Endothelial cell of umbilical vein (primary cell): Measurements from ENCODE around the gene RAB24.

Experiments
- EZH2 ChIP-seq: IDR thresholded peaks from 2 replicates; pipeline ENCODE4 v1.6.1; 2012; ENCODE audit warnings: borderline replicate concordance, low read depth, mild to moderate bottlenecking, moderate library complexity, low read length, inconsistent platforms; ENCODE audit not compliant: severe bottlenecking
- FOS ChIP-seq: IDR thresholded peaks from 2 replicates; pipeline ENCODE4 v1.6.1; 2011; ENCODE audit warnings: mild to moderate bottlenecking, low read length, moderate library complexity, borderline replicate concordance; ENCODE audit not compliant: insufficient read depth
- JUN ChIP-seq: IDR thresholded peaks from 2 replicates; pipeline ENCODE4 v1.6.1; 2011; ENCODE audit warnings: borderline replicate concordance, low read depth; ENCODE audit not compliant: insufficient read length, insufficient read depth
- MYC ChIP-seq: IDR thresholded peaks from one replicate; pipeline ENCODE4 v1.6.1; 2011; ENCODE audit warnings: mild to moderate bottlenecking, low read depth, low read length
- POLR2A ChIP-seq: IDR thresholded peaks from 2 replicates; pipeline ENCODE4 v1.6.1; 2012; ENCODE audit warnings: low read depth, mild to moderate bottlenecking, control low read depth, low read length
- POLR2AphosphoS5 ChIP-seq: IDR thresholded peaks from 2 replicates; pipeline ENCODE4 v1.6.1; 2012; ENCODE audit warnings: low read depth, mild to moderate bottlenecking, control low read depth, low read length, moderate library complexity; ENCODE audit not compliant: insufficient read depth
- TF ChIP-seq, protein P1 (sequence below), 2 donors: IDR thresholded peaks; 1 replicate in 1 of 2; 2 replicates in 1 of 2; pipeline ENCODE4 v1.5.1; 2011; ENCODE audit warnings: low read length in 2 of 2, mild to moderate bottlenecking in 2 of 2, moderate library complexity in 2 of 2, control low read depth in 1 of 2, inconsistent platforms in 1 of 2, low read depth in 1 of 2; ENCODE audit not compliant: insufficient read depth in 1 of 2; ENCODE audit errors: extremely low read depth in 1 of 2
- TF ChIP-seq, protein P2 (sequence below): IDR thresholded peaks from 2 replicates; pipeline ENCODE4 v1.6.1; 2011; ENCODE audit not compliant: insufficient read depth, insufficient read length

- TF ChIP-seq, protein P1, sequence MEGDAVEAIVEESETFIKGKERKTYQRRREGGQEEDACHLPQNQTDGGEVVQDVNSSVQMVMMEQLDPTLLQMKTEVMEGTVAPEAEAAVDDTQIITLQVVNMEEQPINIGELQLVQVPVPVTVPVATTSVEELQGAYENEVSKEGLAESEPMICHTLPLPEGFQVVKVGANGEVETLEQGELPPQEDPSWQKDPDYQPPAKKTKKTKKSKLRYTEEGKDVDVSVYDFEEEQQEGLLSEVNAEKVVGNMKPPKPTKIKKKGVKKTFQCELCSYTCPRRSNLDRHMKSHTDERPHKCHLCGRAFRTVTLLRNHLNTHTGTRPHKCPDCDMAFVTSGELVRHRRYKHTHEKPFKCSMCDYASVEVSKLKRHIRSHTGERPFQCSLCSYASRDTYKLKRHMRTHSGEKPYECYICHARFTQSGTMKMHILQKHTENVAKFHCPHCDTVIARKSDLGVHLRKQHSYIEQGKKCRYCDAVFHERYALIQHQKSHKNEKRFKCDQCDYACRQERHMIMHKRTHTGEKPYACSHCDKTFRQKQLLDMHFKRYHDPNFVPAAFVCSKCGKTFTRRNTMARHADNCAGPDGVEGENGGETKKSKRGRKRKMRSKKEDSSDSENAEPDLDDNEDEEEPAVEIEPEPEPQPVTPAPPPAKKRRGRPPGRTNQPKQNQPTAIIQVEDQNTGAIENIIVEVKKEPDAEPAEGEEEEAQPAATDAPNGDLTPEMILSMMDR (IDR thresholded peaks at IDR 0.05; ENCODE audit: extremely low read depth in 1 of 2, insufficient read depth in 1 of 2, low read depth in 1 of 2, low read length in 2 of 2), result no peak
- no peak for TF ChIP-seq MYC
- TF ChIP-seq EZH2, result no peak
- TF ChIP-seq POLR2A, result no peak
- TF ChIP-seq, protein P2, sequence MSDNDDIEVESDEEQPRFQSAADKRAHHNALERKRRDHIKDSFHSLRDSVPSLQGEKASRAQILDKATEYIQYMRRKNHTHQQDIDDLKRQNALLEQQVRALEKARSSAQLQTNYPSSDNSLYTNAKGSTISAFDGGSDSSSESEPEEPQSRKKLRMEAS, result no peak
- no peak for TF ChIP-seq FOS
- TF ChIP-seq POLR2AphosphoS5, result no peak
- no peak for TF ChIP-seq JUN
Measured at GRCh38 chr5:177334781-177335700, 31.5 kb upstream of the RAB24 start.
